Activated T-helper 1 cell treated with anti-CD3 and anti-CD28 coated beads, Interleukin-2, amount 50 U/mL, for 16 hours (primary cell): ENCODE data around the gene KCNJ1.

ENCODE experiments used
- DNase-seq, 2 donors: peaks; one replicate each; pipeline ENCODE4 v3.0.0-alpha.2; 2020; ENCODE audit warnings: low read depth in 1 of 2, low spot score in 1 of 2

Gene KCNJ1

DNA sequence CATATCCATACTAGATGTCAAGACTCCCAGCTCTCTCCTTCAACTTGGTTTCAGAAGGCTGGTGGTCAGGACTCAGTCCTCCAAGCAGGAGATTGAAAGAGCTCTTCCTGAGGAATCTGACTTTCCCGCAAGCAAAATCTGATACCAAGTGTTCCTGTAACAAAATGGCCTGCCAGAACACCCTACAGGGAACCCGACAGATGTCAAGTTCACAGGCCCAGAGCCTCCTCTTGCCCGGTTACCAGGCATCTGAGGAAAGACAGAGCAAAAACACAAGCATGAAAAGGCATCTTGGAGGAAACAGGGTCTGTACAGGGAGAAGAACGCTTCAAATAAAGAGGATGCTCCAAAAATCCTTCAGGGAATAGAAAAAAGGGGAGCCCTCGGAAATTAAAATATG lies 15.4 kb upstream of the KCNJ1 start:
- no peak for DNase-seq

DNA sequence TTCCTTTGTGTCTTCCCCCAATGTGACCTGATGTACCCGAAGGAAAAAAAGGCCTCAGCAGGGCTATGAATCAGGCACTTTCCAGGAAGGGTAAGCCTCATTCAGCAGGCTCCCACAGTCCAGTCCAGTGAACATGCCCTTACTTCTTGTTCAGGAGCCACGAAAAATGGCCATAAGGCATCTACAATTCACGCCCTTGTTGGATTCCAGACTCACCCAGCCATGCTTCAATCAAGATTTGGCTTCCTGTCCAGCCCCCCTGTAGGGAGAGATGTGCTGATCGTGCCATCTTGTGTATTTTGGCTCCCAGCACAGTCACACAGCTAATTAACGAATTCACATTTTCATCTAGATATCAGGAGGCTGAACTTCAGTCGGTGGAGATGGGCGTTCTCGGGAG lies 14.1 kb upstream of the KCNJ1 start:
- DNase-seq = no peak

DNA sequence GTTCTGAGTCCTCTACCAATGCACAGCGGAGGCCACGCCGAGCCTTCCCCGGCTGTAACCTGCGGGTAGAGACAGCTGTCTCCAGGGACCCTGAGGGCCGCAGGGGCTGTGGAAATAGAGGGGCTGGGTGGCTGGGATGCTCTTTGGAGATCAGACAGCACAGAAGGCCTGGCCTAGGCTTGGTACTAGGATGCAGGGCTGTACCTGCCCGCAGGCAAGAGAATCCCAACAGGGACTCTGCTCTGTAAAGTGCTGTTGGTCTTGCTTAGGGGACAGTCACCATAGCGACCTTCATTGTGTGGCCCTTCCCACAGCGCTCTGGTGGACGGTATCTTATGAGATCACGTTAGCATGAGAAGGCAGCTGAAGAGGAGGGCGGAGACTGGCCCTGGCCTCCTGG lies 12.7 kb upstream of the KCNJ1 start:
- no peak for DNase-seq

DNA sequence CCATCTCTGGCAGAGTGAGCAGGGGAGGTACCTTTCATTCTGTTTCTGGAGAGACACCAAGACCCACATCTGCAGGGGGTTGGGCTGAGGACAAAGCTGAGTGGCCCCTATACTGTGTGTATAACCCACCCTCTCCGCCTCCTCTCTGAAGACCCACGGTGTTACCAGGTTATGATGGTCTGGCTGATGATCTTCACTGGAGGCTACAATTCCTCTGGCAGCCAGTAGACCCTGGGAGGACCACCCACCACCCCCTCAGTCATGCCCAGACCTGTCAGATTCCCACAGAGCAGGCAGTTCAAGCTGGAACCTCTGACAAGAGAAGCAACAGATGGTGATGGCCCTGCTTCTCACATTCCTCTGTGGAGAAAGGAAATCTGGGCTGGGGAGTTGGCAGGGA lies 11.4 kb upstream of the KCNJ1 start:
- no peak for DNase-seq

DNA sequence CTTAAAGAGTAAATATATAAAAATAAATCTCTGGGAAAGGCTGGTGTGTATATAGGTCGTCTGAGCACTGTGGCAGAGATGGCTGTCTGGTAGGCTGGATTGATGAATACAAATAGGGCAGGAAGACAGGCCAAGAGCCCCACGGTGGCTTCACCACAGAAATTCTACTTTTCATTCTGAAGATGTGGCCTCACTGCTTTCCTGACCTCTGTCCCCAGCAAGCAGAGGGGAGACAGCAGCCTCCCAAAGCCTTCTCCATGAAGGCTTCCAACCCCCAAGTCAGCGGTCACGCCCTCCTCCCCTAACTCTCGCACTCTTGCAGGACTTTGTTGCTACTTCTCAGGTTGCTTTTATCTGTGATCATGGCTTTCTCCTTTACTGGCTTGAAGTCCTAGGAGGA lies 10.6 kb upstream of the KCNJ1 start:
- DNase-seq = no peak

DNA sequence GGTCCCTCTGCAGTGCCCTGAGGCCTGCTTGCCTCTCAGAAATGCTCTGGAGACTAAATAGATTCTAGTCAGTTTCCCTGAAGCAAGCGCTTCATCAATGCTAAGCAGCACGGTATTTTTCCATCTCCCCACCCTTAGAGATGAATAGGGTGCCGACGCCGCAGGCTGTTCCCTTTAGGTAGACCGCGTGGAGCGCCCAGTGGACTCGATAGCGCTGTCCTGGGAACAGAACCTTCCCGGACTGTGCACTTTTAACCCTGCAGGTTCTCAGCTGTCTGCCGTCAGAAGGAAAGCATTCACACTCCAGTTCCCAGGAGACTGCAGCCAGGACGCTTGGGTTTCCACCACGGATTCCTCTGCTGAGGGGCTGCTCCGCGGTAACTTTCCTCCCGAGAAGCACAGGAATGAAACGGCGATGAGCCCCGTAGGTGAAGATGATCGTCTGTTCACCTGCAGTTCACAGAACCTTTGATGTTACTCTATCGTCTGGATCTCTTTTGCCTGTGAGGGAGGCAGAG lies 9.1 kb upstream of the KCNJ1 start:
- DNase-seq = no peak

DNA sequence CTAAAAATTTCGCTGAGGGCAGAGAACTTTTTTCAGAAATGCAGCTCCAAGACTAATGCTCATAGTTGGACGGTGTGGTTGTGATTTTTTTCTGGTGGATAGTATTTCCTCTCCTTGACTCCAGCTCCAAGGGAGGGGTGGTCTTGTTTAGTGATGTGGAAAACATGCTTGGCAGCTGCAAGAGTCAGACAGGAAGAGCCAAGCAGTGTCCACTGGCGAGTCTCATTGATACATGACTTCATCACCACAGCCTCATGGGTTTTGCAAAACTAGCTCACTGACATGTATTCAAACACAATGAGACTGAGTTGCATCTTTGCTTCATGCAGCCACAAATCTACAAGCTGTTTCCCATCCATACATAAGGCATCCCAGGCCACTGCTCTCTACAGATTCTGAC lies 7.3 kb upstream of the KCNJ1 start:
- DNase-seq = no peak

DNA sequence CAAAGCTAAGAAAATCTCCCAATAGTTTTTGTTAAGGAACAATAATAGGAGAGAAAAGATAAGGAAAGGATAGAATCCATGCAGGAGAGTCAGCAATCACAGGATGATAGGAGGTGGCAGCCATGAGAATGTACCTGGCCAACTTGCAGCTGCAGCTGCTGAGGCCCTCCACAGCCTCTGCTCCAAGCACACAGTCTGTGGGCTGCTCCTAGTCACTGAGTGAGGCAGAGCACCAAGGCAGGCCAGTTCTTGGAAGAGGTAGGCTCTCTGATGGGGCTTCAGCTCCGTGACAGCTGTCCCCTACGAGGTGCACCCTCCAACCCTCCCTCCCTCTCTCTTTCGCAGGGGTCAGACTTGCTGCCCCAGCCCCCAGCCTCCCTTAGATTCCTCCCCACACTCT lies 5.5 kb upstream of the KCNJ1 start:
- DNase-seq = no peak

DNA sequence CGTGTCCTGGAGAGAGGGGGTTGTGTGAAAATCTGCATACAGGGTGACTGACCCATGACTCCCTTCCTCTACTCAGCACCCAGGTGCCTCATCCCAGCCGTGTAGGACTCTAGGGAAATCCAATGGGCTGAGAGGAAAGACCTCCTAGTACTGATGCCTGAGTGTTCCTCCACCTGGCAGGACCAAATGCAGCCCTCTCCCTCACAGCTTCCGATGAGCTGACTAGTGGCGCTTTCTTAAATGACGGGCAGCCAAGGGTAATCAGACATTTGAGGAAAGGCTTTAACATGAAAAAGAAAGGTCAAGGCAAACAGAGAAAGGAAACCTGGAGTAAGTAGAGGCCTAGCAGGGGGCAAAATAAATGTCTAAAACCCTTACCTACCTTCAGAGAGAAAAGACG lies 5.0 kb upstream of the KCNJ1 start:
- DNase-seq = no peak

DNA sequence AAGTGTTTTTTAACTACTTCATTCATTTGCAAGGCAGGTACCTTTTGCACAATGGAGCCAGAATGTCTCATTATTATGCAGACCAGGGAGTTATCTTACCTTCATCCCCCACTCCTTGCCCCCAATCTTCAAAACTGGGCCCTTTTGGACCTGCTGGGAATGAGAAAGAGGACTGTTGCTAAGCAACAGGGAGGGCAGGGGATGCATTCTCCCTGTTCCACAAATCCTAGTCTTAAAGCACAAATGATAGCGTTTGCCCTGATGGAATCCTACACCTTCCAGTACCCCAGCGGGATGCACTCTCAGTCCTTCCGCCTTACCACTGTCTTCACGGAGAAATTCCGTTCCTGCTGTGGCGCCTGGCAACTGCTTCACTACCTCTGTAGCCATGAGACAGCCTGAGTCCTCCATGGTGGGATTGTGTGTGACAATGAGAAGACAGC lies 4.1 kb upstream of the KCNJ1 start:
- DNase-seq = no peak

DNA sequence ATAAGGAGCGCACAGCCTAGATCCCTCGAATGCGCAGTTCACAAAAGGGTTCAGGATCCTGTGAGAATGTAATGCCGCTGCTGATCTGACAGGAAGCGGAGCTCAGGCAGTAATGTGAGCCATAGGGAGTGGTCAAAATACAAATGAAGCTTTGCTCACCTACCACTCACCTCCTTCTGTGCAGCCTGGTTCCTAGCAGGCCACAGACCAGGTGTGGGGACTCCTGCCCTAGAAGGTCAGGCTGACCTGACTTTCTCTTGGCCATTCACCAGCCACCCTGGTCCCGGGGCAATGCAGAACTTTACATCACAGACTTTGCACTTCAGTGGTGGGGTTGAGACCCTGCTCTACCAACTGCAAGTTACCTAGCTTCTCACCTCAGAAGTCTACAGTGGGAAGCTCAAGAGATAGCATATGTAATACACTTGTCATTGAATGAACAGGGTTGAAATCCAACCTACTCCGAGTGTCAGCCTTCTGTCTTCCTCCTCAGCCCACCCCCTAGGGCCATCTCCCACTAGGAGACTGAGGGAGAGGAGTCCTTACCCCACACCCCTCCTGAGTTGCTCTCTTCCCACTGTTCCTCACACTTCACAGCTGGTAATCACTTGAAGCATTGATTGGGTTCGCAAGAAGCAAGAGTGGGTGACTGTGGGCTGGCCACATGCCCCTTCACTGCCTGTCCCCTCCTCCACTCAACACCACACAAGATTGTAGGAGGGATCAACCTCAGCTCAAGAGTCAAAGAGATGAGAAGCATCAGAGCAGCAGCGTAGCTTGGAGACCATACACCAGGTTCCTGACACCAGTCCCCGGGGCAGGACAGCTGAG lies 2.0 kb upstream of the KCNJ1 start:
- DNase-seq = no peak

DNA sequence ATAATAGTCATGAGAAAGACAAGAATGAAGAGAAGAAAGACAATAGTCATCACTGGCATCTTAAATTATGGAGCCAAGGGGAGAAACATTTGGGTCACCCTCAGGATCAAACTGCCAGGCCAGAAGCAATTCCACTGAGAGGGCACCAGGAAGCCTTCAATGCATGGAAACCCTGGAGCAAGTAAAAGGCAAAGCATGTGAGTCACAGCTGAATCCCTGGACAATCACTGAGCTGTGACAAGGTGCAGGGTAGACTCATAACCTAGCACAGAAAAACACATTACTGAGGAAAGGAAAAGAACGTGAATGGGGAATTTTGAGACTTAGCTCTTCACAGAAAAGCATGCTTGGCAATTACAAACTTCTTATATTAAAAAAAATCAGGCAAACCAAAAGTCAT lies 1.6 kb downstream of the KCNJ1 start:
- no peak for DNase-seq

DNA sequence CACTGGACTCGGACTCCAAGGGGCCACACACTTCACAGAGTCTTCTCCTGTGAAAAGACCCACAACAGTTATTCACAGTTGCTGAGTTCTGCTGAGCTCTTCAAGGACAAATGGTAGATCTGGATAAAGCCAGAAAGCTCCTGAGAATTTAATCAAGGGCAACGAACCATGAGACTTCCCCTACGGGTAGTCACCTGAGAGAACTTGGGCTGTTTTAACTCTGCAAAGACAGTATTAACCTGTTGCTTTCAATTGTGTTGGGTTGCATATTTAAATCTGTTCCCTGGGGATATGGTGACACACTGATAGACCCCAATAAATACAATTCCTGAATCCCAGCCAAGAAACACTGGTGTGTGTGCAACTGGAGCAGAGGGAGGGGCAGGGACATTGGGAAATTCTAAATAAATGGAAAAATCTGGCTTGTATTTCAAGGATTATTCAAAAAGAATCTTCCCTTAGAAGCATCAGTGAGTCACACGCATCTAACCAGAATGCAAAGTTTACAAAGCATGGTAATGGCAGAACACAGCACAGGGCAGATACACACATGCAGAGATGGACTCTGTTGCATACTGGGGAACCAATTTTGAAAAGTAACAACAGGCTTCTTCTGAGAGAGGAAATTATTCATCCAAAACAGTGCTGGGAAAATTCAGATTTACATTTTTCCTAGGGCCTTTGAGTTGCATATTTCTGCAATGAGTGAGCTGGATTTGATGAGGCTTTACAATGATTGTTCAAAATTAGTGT lies 4.0 kb downstream of the KCNJ1 start:
- DNase-seq = no peak

DNA sequence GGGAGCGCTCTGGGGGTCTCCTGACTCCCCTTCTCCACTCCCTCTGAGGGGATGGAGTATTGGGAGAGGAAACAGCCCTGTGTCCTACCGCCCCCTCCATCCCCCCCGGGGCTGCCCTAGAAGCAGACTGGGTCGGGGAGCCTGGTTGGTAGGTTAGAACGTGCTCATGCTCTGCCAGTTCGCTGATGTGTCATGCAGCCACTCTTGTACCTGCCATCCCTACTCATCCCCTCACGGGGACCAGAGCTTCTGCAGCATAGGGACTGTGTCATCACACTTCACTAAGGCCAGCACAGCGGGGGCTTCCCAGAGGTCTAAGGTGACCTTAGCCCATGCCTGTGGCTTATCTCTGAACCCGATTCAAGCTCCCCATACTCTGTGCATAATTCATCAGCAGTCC lies 4.7 kb downstream of the KCNJ1 start:
- DNase-seq = no peak

DNA sequence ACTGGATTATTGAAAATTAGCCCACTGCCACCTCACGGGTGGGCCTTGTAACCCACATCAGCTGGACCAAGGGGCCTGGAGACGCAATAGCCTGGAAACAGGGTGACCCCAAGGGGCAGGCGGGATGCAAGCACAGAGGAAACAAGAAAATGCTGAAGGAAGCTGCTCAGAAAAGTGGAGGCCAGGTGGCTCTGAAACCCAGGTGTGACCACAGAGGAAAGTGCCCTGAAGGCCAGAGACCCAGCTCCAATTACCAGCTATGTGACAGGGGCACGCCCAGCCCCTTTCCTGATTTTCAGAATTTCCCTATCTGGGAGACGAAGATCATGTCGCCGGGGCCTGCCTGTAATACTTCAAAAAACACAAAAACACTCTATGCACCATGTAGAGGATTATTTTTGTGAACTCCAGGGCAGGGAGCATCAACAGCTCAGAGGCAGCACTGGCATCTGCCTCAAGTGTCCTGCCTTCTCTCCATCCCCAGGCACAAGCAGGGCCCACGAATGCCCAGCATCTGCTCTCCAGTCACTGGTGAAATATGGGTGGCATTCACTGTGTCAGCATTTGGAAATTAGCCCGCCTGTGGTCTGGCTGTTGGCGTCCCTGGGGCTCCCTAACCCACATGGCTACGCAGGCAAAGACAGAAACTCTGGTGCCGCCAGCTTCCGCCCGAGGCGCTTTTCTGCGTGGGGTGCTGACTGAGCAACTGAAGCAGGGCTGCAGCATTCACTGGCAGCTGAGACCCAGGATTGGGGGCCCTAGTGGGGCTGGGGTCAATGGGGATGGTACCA lies 6.3 kb downstream of the KCNJ1 start:
- no peak for DNase-seq

DNA sequence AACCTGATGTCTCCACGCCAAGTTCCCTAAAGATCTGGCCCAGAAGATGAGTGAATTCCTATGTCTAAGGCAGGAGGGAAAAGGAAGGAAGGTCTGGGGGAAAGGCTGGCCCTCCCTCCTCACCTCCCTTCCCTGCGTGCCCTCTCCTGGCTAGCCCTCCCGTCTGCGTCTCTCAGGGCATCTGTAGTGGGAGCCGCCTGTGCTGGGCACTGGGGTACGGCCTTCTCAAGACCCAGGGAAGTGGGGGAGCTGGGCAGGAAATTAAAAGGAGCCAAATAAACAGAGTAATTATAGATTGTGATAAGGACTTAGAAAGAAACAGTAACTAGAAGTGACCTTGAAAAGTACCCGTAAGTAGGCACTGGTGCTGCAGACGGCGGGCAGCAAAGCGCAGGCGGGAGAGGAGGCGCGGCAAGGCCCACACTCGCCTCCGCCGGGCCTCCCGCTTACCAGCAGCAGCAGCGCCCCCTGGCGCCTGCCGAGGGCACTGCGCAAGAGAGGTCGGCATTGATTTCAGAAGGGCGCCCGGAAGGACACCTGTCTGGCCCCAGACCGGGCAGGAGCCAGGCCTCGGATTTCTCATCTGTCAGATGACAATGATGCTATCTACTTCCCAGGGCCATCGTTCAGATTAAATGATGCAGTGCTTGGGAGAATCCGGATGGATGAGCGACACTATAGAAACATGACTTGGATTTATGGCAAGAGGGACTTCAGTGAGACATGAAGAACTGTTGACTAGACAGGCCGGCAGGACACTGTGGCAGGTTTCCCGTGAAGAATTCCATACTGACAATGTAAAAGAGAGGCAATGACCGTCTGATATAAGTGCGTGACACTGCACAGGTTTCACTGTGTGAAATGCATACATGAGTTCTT lies 7.3 kb downstream of the KCNJ1 start:
- DNase-seq = peak; percentile 54 to 59

DNA sequence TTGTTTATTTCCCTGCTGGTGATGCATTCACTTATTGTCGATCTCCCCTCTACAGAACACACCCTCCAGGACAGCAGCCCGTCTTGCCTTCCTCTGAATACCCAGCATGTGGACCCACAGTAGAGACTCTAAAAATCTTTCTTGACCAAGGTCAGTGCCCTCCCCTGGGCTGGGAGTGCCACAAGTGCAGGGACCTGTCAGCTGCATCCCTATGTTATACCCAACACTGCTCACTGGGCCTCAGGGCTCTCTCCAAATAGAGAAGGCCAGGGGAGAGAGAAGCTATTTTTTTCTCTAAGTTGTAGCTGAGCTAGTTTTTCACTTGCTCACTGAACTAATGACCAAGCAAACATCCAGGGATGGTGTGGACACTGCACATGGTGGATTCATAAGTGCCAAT lies 9.8 kb downstream of the KCNJ1 start:
- DNase-seq = no peak

DNA sequence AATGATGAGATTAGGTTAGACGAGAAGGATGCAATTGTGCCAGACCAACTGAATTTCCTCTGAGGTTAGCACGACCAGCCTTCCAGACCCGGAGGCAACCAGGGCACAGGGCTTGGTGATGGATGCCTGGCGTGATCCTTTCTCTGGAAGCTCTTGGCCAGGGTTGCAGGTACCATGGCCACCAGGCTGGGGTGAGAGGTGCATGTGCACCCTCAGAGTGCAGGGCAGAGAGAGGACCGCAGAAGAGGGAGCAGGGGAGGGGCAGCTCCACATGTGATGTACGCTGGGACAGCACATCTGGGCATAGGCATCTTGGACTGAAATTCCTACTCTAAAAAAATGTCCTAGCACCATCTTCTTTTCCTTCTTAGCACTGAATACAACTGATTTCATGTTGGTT lies 10.9 kb downstream of the KCNJ1 start:
- no peak for DNase-seq

DNA sequence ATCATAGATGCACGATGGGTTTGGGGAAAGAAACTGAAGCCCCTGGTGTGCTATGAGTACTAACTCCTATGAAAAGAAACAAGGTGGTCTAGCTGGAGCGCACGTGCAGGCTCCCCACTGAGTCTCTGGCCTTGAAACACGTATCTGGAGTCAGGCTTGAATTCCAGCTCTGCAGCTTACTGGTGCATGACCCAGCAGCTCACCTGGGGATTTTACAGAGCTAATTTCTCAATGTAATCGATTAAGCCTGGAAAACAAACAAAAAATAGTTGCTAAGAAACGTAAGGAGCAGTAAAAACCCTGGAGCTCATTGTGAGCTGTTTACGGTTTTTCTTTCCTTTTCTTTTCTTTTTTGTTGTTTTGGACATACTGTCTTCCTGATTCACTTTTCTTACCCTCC lies 12.3 kb downstream of the KCNJ1 start:
- DNase-seq = no peak

DNA sequence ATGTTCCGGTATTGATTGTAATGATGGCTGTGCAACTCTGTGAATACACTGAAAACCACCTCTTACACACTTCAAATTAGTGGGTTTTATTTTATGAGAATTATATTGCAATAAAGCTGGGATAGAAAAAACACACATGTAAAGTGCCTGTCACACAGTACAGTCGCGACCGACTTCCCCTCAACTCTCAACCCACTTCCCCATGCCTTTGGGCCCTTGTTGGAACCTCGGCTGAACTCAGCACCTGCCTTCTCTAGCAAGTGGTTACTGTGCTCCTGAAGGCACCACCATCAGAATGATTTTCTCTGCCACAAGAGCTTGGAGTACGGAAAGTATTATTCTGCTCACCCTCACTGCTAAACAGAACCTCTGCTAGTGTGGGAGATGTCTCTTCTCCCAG lies 13.5 kb downstream of the KCNJ1 start:
- DNase-seq = no peak
